Measurements from ENCODE around the gene PAX4. TPM values are rescaled to one million over a fixed set of nuclear protein-coding genes. Genes with fewer than 3 reads are reported as not detected.

Gene PAX4
- total and polyA plus RNA-seq, 2 donors (not counting 3 experiments of a cell fraction or from before 2014, with no cell fraction given), result not detected

- Histone ChIP-seq H3K4me1 (ENCODE audit: control insufficient read depth, extremely low read depth, insufficient read depth, low read length) (no peaks in the 10 kb centered on the region), H2AFZ (ENCODE audit: low read depth, low read length) (no peak overlapping the region), H3K4me2 (ENCODE audit: insufficient read depth, low read length) (no peak overlapping the region), H3K79me2 (ENCODE audit: control insufficient read depth, insufficient read depth, low read length) (no peaks in the 10 kb centered on the region), H3K4me3 (replicated peaks in 1 of 3; ENCODE audit: insufficient read depth in 1 of 3, low read depth in 1 of 3, low read length in 3 of 3) (no peak overlapping the region), H3K9me1 (replicated peaks; ENCODE audit: control insufficient read depth, extremely low read depth, insufficient read depth, low read length) (no peaks in the 10 kb centered on the region), H4K20me1 (replicated peaks; ENCODE audit: control insufficient read depth, extremely low read depth, insufficient read depth, low read length) (no peaks in the 10 kb centered on the region), H3K9me3 (replicated peaks; ENCODE audit: control insufficient read depth, insufficient read depth, low read length) (no peaks in the 10 kb centered on the region), H3K27ac (ENCODE audit: insufficient read depth, low read depth, low read length) (no peak overlapping the region), H3K27me3 (ENCODE audit: control insufficient read depth in 2 of 2, insufficient read depth in 2 of 2, low read length in 2 of 2) (no peaks in the 10 kb centered on the region), H3K36me3 (ENCODE audit: control insufficient read depth in 2 of 2, extremely low read depth in 1 of 2, insufficient read depth in 2 of 2, low read length in 2 of 2) (no peaks in the 10 kb centered on the region), H3K9ac (replicated peaks; ENCODE audit: extremely low read depth, insufficient read depth, low read length) (no peak overlapping the region)
- TF ChIP-seq MAX (IDR thresholded peaks at IDR 0.05; ENCODE audit: insufficient read depth, insufficient read length) (no peak), GATA2 (IDR thresholded peaks at IDR 0.05; ENCODE audit: insufficient read depth, insufficient read length, low read depth, low read length) (no peak), MYC (IDR thresholded peaks at IDR 0.05; ENCODE audit: low read depth, low read length) (no peak), JUN (IDR thresholded peaks at IDR 0.05; ENCODE audit: borderline replicate concordance, insufficient read depth, insufficient read length, low read depth) (no peak), CTCF (IDR thresholded peaks at IDR 0.05; ENCODE audit: extremely low read depth in 1 of 2, insufficient read depth in 1 of 2, low read depth in 1 of 2, low read length in 2 of 2) (no peak), FOS (IDR thresholded peaks at IDR 0.05; ENCODE audit: borderline replicate concordance, insufficient read depth, low read length) (no peak), POLR2AphosphoS5 (IDR thresholded peaks at IDR 0.05; ENCODE audit: insufficient read depth, low read depth, low read length) (no peak), POLR2A (IDR thresholded peaks at IDR 0.05; ENCODE audit: low read depth, low read length) (no peak), EZH2 (IDR thresholded peaks at IDR 0.05; ENCODE audit: borderline replicate concordance, low read depth, low read length, severe bottlenecking) (no peak)
- ChIA-PET POLR2A (no interaction called here), CTCF (no interaction called here)
- no TSS peak for BruUV-seq (replicated peaks)
- dilution Hi-C loops (cut with MboI; ENCODE audit: extremely low pct_ligation_motif_present, low sequenced_read_pairs), result no loop called here
- FAIRE-seq (no peak), DNase-seq (ENCODE audit: low read depth, low spot score) (no peak)
- intact Hi-C loops (cut with micrococcal nuclease), result no loop called here
Observed at GRCh38 chr7:127609297-127609696, 8.6 kb downstream of the PAX4 start.

Data from endothelial cell of umbilical vein (primary cell).